Measurements from ENCODE around the gene PIP5K1B. TPM values are rescaled to one million over a fixed set of nuclear protein-coding genes. Genes with fewer than 3 reads are reported as not detected.

PIP5K1B gene
- total and polyA plus RNA-seq, 12 donors = 2.1 to 24.0 (median 9.7) TPM

- no peak overlapping the region for H3K27ac ChIP-seq
- no peaks in the 10 kb centered on the region for H3K27me3 ChIP-seq
- TF ChIP-seq POLR2A (IDR thresholded peaks at IDR 0.05) (no peak), CTCF (IDR thresholded peaks at IDR 0.05) (no peak)
- no peaks in the 10 kb centered on the region for H3K36me3 ChIP-seq (replicated peaks in 1 of 2)
- peaks cover 6 to 9% of the 10 kb centered on the region in 2 donors for H3K4me1 ChIP-seq (replicated peaks in 1 of 2)
- H3K4me3 ChIP-seq = no peak overlapping the region
- intact Hi-C loops (cut with DNase I) = no loop called here
- H3K9me3 ChIP-seq (replicated peaks in 1 of 3) = no peaks in the 10 kb centered on the region
- 54 to 69% (median 65%) methylated on average over 2 of the region's 2 CpGs for WGBS, 4 donors
- no peak for DNase-seq
Measured at GRCh38 chr9:68914751-68915150, 209.7 kb downstream of the PIP5K1B start.

- 54 to 65% (median 62%) methylated on average over 2 of the region's 2 CpGs for WGBS, 4 donors
Measured at GRCh38 chr9:68919661-68920060, 214.6 kb downstream of the PIP5K1B start.

GRCh38 chr9:68920921-68921320 is 215.9 kb downstream of the PIP5K1B start:
- Histone ChIP-seq H3K9me3 (replicated peaks in 1 of 3) (no peaks in the 10 kb centered on the region), H3K27me3 (no peaks in the 10 kb centered on the region), H3K4me3 (no peak overlapping the region), H3K36me3 (replicated peaks in 1 of 2) (no peaks in the 10 kb centered on the region), H3K27ac (no peak overlapping the region), H3K4me1 (replicated peaks in 1 of 2) (peaks cover 0 to 6% of the 10 kb centered on the region in 2 donors)
- 91 to 100% (median 93%) methylated on average over 1 of the region's 1 CpG for WGBS, 4 donors
- TF ChIP-seq POLR2A (IDR thresholded peaks at IDR 0.05) (no peak), CTCF (IDR thresholded peaks at IDR 0.05) (no peak)
- intact Hi-C loops (cut with DNase I) = no loop called here
- no peak for DNase-seq

More at GRCh38 chr9:68919661-68920060, 214.6 kb downstream of the PIP5K1B start:
- intact Hi-C loops (cut with DNase I) = no loop called here
- Histone ChIP-seq H3K4me1 (replicated peaks in 1 of 2) (no peaks in the 10 kb centered on the region), H3K4me3 (no peak overlapping the region), H3K36me3 (replicated peaks in 1 of 2) (no peaks in the 10 kb centered on the region), H3K9me3 (replicated peaks in 1 of 3) (no peaks in the 10 kb centered on the region), H3K27me3 (no peaks in the 10 kb centered on the region), H3K27ac (no peak overlapping the region)
- TF ChIP-seq CTCF (IDR thresholded peaks at IDR 0.05) (no peak), POLR2A (IDR thresholded peaks at IDR 0.05) (no peak)
- no peak for DNase-seq

- H3K27ac ChIP-seq = no peak overlapping the region
- peaks cover 4 to 15% of the 10 kb centered on the region in 2 donors for H3K4me1 ChIP-seq (replicated peaks in 1 of 2)
- H3K36me3 ChIP-seq (replicated peaks in 1 of 2) = no peaks in the 10 kb centered on the region
- TF ChIP-seq POLR2A (IDR thresholded peaks at IDR 0.05) (no peak), CTCF (IDR thresholded peaks at IDR 0.05) (no peak)
- DNase-seq = no peak
- no peak overlapping the region for H3K4me3 ChIP-seq
- H3K27me3 ChIP-seq = no peaks in the 10 kb centered on the region
- no peaks in the 10 kb centered on the region for H3K9me3 ChIP-seq (replicated peaks in 1 of 3)
- intact Hi-C loops (cut with DNase I) = no loop called here
Measured at GRCh38 chr9:68923480-68923879, 218.4 kb downstream of the PIP5K1B start.
